ENCODE data around the gene FOXI1.

FOXI1 gene

GRCh38 chr5:170121321-170121720 is 15.6 kb downstream of the FOXI1 start:
- TF ChIP-seq, protein P1, sequence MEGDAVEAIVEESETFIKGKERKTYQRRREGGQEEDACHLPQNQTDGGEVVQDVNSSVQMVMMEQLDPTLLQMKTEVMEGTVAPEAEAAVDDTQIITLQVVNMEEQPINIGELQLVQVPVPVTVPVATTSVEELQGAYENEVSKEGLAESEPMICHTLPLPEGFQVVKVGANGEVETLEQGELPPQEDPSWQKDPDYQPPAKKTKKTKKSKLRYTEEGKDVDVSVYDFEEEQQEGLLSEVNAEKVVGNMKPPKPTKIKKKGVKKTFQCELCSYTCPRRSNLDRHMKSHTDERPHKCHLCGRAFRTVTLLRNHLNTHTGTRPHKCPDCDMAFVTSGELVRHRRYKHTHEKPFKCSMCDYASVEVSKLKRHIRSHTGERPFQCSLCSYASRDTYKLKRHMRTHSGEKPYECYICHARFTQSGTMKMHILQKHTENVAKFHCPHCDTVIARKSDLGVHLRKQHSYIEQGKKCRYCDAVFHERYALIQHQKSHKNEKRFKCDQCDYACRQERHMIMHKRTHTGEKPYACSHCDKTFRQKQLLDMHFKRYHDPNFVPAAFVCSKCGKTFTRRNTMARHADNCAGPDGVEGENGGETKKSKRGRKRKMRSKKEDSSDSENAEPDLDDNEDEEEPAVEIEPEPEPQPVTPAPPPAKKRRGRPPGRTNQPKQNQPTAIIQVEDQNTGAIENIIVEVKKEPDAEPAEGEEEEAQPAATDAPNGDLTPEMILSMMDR (IDR thresholded peaks at IDR 0.05; ENCODE audit: low read depth, low read length, missing control alignments): no peak
- in situ Hi-C loops (cut with HindIII; ENCODE audit: low pct_ligation_motif_present, low sequenced_read_pairs): no loop called here
- H3K27ac ChIP-seq: no peak overlapping the region
- no peak overlapping the region for H3K4me3 ChIP-seq (ENCODE audit: low read depth, low read length)
- no peak for DNase-seq
- H3K36me3 ChIP-seq (replicated peaks): no peaks in the 10 kb centered on the region
- H3K27me3 ChIP-seq (replicated peaks): no peaks in the 10 kb centered on the region

- in situ Hi-C loops (cut with HindIII; ENCODE audit: low pct_ligation_motif_present, low sequenced_read_pairs): no loop called here
- Histone ChIP-seq H3K4me3 (ENCODE audit: low read depth, low read length) (no peak overlapping the region), H3K27me3 (replicated peaks) (no peaks in the 10 kb centered on the region), H3K27ac (no peak overlapping the region), H3K36me3 (replicated peaks) (no peaks in the 10 kb centered on the region)
- DNase-seq: no peak
- TF ChIP-seq, protein P1 (IDR thresholded peaks at IDR 0.05; ENCODE audit: low read depth, low read length, missing control alignments): no peak
Measured at GRCh38 chr5:170126061-170126460, 20.4 kb downstream of the FOXI1 start.

DNA sequence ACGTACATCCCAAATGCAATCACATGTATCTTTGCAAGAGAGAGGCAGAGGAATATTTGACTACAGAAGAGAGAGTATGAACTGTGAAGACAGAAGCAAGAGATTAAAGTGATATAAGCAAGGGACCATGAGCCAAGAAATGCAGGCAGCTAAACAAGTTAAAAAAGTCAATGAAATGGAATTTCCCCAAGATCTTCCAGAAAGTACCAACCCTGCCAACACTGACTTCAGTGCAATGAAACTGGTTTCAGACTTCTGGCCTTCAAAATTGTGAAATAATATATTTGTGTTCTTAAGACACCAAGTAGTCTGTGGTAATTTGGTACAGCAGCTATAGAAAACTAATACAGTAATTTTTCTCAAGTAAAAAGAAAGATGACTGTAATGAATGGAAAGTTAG is 20.9 kb downstream of the FOXI1 start:
- H3K27me3 ChIP-seq (replicated peaks): no peaks in the 10 kb centered on the region
- H3K4me3 ChIP-seq (ENCODE audit: low read depth, low read length): no peak overlapping the region
- H3K36me3 ChIP-seq (replicated peaks): no peaks in the 10 kb centered on the region
- DNase-seq: no peak
- in situ Hi-C loops (cut with HindIII; ENCODE audit: low pct_ligation_motif_present, low sequenced_read_pairs): no loop called here
- H3K27ac ChIP-seq: no peak overlapping the region
- TF ChIP-seq, protein P1 (IDR thresholded peaks at IDR 0.05; ENCODE audit: low read depth, low read length, missing control alignments): no peak

DNA sequence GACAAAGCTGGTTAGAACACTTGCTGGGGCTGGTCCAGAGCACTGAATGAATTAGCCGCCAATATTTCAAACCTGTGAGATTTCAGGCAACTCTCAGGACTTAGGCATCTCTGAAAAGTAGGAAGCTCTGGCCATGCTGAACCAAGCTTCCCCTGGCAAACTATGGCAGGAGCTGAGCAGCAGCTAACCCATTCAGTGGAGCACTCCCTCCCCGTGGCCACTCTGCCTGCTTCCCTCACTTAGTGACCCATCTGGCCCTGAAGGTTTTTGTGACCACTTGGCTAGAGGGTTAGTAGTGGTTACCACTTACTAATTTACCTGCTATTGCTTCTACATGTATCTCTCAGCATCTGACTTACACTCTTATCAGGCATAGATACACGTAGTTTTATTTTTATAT is 25.5 kb downstream of the FOXI1 start:
- TF ChIP-seq, protein P1 (IDR thresholded peaks at IDR 0.05; ENCODE audit: low read depth, low read length, missing control alignments): no peak
- DNase-seq: no peak
- H3K27me3 ChIP-seq (replicated peaks): no peaks in the 10 kb centered on the region
- in situ Hi-C loops (cut with HindIII; ENCODE audit: low pct_ligation_motif_present, low sequenced_read_pairs): no loop called here
- H3K4me3 ChIP-seq (ENCODE audit: low read depth, low read length): no peak overlapping the region
- H3K27ac ChIP-seq: no peak overlapping the region
- H3K36me3 ChIP-seq (replicated peaks): no peaks in the 10 kb centered on the region

DNA sequence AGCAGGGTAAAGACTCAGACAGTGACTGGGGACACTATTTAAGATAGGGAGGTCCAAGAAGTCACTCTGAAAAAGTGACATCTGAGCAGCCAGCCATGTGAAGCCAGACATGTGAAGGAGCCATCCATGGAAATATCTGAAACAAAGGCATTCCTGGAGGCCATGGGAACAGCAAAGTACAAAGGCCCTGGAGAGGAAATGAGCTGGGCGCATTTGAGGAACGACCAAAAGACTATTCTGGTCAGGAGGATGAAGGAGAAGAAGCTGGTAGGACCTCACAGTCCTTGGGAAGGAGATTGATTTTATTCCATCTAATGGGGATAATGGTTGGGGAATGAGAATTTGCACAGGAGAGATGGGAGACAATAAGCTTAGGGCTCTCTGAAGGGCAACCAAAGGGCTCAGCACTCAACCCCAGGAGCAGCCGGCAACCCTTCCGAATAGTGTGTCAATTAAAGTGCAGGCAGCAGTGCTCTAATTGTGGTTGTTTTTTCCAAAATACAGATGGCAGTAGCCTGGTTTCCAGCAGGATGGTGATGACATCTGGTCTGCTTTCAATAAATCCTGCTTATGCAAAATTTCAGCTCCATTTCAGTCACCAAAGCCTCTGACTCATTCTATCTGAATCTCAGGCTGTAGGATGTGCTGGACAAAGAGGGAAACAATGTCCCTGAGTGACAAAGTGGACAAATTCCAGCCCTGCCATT is 26.7 kb downstream of the FOXI1 start:
- no peak overlapping the region for H3K27ac ChIP-seq
- H3K27me3 ChIP-seq (replicated peaks): no peaks in the 10 kb centered on the region
- peak; percentile 39 for DNase-seq
- TF ChIP-seq, protein P1 (IDR thresholded peaks at IDR 0.05; ENCODE audit: low read depth, low read length, missing control alignments): no peak
- in situ Hi-C loops (cut with HindIII; ENCODE audit: low pct_ligation_motif_present, low sequenced_read_pairs): no loop called here
- H3K4me3 ChIP-seq (ENCODE audit: low read depth, low read length): no peak overlapping the region
- no peaks in the 10 kb centered on the region for H3K36me3 ChIP-seq (replicated peaks)

DNA sequence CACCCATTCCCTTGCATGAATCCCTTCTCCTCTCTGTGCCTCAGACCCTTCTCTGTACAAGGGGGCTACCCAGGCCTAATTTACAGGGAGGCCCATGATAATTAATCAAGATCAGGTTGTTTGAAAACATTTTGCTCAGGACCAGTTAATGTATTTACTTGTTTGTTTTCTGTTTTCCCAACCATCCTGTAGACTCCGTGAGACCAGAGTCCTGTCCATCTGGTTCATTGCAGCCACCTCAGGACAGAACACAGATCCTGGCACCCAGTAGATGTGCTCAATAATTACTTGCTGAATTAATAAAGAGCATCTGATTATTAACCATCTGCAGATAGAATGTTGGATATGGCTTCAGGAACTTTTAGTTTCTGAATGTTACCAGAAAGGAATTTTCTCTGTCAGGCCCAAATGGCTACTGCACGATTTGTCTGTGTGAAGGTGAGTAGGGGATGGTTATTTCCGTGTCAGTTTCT is 27.3 kb downstream of the FOXI1 start:
- Histone ChIP-seq H3K36me3 (replicated peaks) (no peaks in the 10 kb centered on the region), H3K4me3 (ENCODE audit: low read depth, low read length) (no peak overlapping the region), H3K27me3 (replicated peaks) (no peaks in the 10 kb centered on the region), H3K27ac (no peak overlapping the region)
- TF ChIP-seq, protein P1 (IDR thresholded peaks at IDR 0.05; ENCODE audit: low read depth, low read length, missing control alignments): no peak
- DNase-seq: no peak
- in situ Hi-C loops (cut with HindIII; ENCODE audit: low pct_ligation_motif_present, low sequenced_read_pairs): no loop called here
